Neural cell (in vitro differentiated cells): ENCODE results near the gene CLIP4. TPM values are rescaled to one million over a fixed set of nuclear protein-coding genes. Genes with fewer than 3 reads are reported as not detected.

Experiments used
- H2AFZ ChIP-seq: fragments of 200-600, 300-800 bp; sonication (generic), shearing (Covaris generic); 2 replicates; pipeline ENCODE4 v1.6.0; 2014; ENCODE audit warnings: low read depth, mild to moderate bottlenecking, antibody characterized with exemption, low read length, moderate library complexity
- H3F3A ChIP-seq: fragments of 200-600 bp; shearing (Covaris generic); 2 replicates; pipeline ENCODE4 v1.6.1; 2016; ENCODE audit warnings: mild to moderate bottlenecking, moderate library complexity, mixed read lengths, antibody characterized with exemption, low read length; ENCODE audit not compliant: insufficient read depth, poor library complexity, severe bottlenecking
- H3K27ac ChIP-seq: fragments of 200-600, 300-800 bp; sonication (generic), shearing (Covaris generic); 2 replicates; pipeline ENCODE4 v1.5.1; 2014; ENCODE audit warnings: mild to moderate bottlenecking, low read length, moderate library complexity
- H3K27me3 ChIP-seq: fragments of 300-800, 200-600 bp; sonication (generic), shearing (Covaris generic); 2 replicates; pipeline ENCODE4 v1.6.0; 2014; ENCODE audit warnings: mild to moderate bottlenecking, low read depth, low read length, moderate library complexity; ENCODE audit not compliant: insufficient read depth
- H3K36me3 ChIP-seq: fragments of 300-800, 200-600 bp; sonication (generic), shearing (Covaris generic); 2 replicates; pipeline ENCODE4 v1.5.1; 2014; ENCODE audit warnings: mild to moderate bottlenecking, antibody characterized with exemption, low read length, moderate library complexity; ENCODE audit not compliant: insufficient read depth
- H3K4me2 ChIP-seq: fragments of 300-800, 200-600 bp; sonication (generic), shearing (Covaris generic); 2 replicates; pipeline ENCODE4 v1.6.0; 2014; ENCODE audit warnings: mild to moderate bottlenecking, low read length
- H3K4me3 ChIP-seq: fragments of 300-800, 200-600 bp; sonication (generic), shearing (Covaris generic); 2 replicates; pipeline ENCODE4 v1.5.1; 2014; ENCODE audit warnings: mild to moderate bottlenecking, low read length, moderate library complexity
- H3K79me2 ChIP-seq: fragments of 200-600 bp; shearing (Covaris generic); replicated peaks from 2 replicates; pipeline ENCODE4 v1.6.0; 2014; ENCODE audit warnings: mild to moderate bottlenecking, low read length, moderate library complexity; ENCODE audit not compliant: insufficient read depth
- H3K9ac ChIP-seq: fragments of 300-800, 200-600 bp; sonication (generic), shearing (Covaris generic); 2 replicates; pipeline ENCODE4 v1.6.1; 2016; ENCODE audit warnings: mild to moderate bottlenecking, low read length, mixed read lengths
- H3K9me2 ChIP-seq: fragments of 200-600 bp; shearing (Covaris generic); 2 replicates; pipeline ENCODE4 v1.6.1; 2016; ENCODE audit warnings: mild to moderate bottlenecking, low read length, mixed read lengths; ENCODE audit not compliant: insufficient read depth
- H3K9me3 ChIP-seq: fragments of 200-600, 300-800 bp; sonication (generic), shearing (Covaris generic); 2 replicates; pipeline ENCODE4 v1.6.1; 2016; ENCODE audit warnings: mild to moderate bottlenecking, mixed run types, low read length, moderate library complexity, mixed read lengths
- H4K20me1 ChIP-seq: fragments of 200-600 bp; shearing (Covaris generic); 2 replicates; pipeline ENCODE4 v1.6.1; 2016; ENCODE audit warnings: mild to moderate bottlenecking, mixed run types; ENCODE audit not compliant: insufficient read depth
- CTCF ChIP-seq: fragments of 450-650 bp; IDR thresholded peaks from 2 replicates; pipeline ENCODE4 v1.5.1; 2014; ENCODE audit warnings: antibody characterized with exemption, mild to moderate bottlenecking, moderate library complexity; ENCODE audit not compliant: poor library complexity, severe bottlenecking
- EP300 ChIP-seq: fragments of 450-650 bp; conservative IDR thresholded peaks from 2 replicates; pipeline ENCODE4 v1.6.1; 2014; ENCODE audit warnings: antibody characterized with exemption, mild to moderate bottlenecking, moderate library complexity; ENCODE audit not compliant: poor library complexity, severe bottlenecking
- EZH2 ChIP-seq: fragments of 200-600, 300-800 bp; shearing (Covaris generic), sonication (generic); IDR thresholded peaks from 2 replicates; pipeline ENCODE4 v1.6.1; 2014; ENCODE audit warnings: antibody characterized with exemption, low read length, borderline replicate concordance, mild to moderate bottlenecking; ENCODE audit not compliant: insufficient read depth, poor library complexity, severe bottlenecking
- POLR2AphosphoS5 ChIP-seq: IDR thresholded peaks from 2 replicates; pipeline ENCODE4 v1.6.1; 2012
- REST ChIP-seq: IDR thresholded peaks from 2 replicates; pipeline ENCODE4 v1.6.1; 2012; ENCODE audit warnings: borderline replicate concordance
- SMC3 ChIP-seq: fragments of 450-650 bp; conservative IDR thresholded peaks from 2 replicates; pipeline ENCODE4 v1.6.1; 2014; ENCODE audit warnings: antibody characterized with exemption, mild to moderate bottlenecking, moderate library complexity; ENCODE audit not compliant: poor library complexity
- TAF1 ChIP-seq: IDR thresholded peaks from 2 replicates; pipeline ENCODE4 v1.6.1; 2012; ENCODE audit warnings: low read depth
- polyA plus RNA-seq: library from polyadenylated mRNA; depleted of rRNA; stranded (reverse); fragments of >200 nt; gene quantifications from 2 replicates; pipeline ENCODE4 v1.2.3, GENCODE V29; 2014

The CLIP4 gene
- polyA plus RNA-seq, 1 donor from 2014 or later = 10.2 TPM

- no peak overlapping the region for H3K9ac ChIP-seq
- no peak overlapping the region for H3K27ac ChIP-seq
These were observed 10.5 kb upstream of the CLIP4 start for GRCh38 chr2:29104688-29105087.

GRCh38 chr2:29105375-29105774 is 9.8 kb upstream of the CLIP4 start:
- H3K36me3 ChIP-seq = no peaks in the 10 kb centered on the region
- H3K79me2 ChIP-seq = no peaks in the 10 kb centered on the region
- H3K4me3 ChIP-seq = no peak overlapping the region
- H3K9me2 ChIP-seq = no peaks in the 10 kb centered on the region
- H4K20me1 ChIP-seq = no peaks in the 10 kb centered on the region
- H3K27me3 ChIP-seq = no peaks in the 10 kb centered on the region
- no peak overlapping the region for H2AFZ ChIP-seq
- H3K9ac ChIP-seq = no peak overlapping the region
- no peaks in the 10 kb centered on the region for H3K9me3 ChIP-seq
- no peak overlapping the region for H3K27ac ChIP-seq
- H3K4me2 ChIP-seq = no peak overlapping the region
- no peak for TF ChIP-seq POLR2AphosphoS5
- no peak for TF ChIP-seq SMC3
- TF ChIP-seq TAF1 = no peak
- no peak for TF ChIP-seq REST
- no peak for TF ChIP-seq EZH2
- no peaks in the 10 kb centered on the region for H3F3A ChIP-seq

More at GRCh38 chr2:29104688-29105087, 10.5 kb upstream of the CLIP4 start:
- Histone ChIP-seq H3F3A (no peaks in the 10 kb centered on the region), H4K20me1 (no peaks in the 10 kb centered on the region), H2AFZ (no peak overlapping the region), H3K9me2 (no peaks in the 10 kb centered on the region), H3K27me3 (no peaks in the 10 kb centered on the region), H3K4me2 (no peak overlapping the region), H3K9me3 (no peaks in the 10 kb centered on the region), H3K4me3 (no peak overlapping the region), H3K79me2 (no peaks in the 10 kb centered on the region), H3K36me3 (no peaks in the 10 kb centered on the region)
- no peak for TF ChIP-seq REST
- TF ChIP-seq EP300 = no peak
- TF ChIP-seq CTCF = no peak
